Loucy (cell line): ENCODE results near the gene NES.

Source experiments
- H2AFZ ChIP-seq: fragments of 200-600 bp; sonication (generic); 2 replicates; pipeline ENCODE4 v1.6.0; 2016; ENCODE audit warnings: antibody characterized with exemption, mild to moderate bottlenecking, low read length, moderate library complexity
- H3F3A ChIP-seq: fragments of 200-600 bp; 2 replicates; pipeline ENCODE4 v1.6.0; 2016; ENCODE audit warnings: antibody characterized with exemption, low read depth, mild to moderate bottlenecking
- H3K27me3 ChIP-seq: fragments of 200-600 bp; sonication (generic); 2 replicates; pipeline ENCODE4 v1.6.1; 2014; ENCODE audit warnings: low read length, mild to moderate bottlenecking; ENCODE audit not compliant: insufficient read depth, poor library complexity, severe bottlenecking
- H3K36me3 ChIP-seq: fragments of 200-600 bp; sonication (generic); 2 replicates; pipeline ENCODE4 v1.6.1; 2016; ENCODE audit warnings: low read length; ENCODE audit not compliant: insufficient read depth
- H3K4me1 ChIP-seq: fragments of 200-600 bp; sonication (generic); 2 replicates; pipeline ENCODE4 v1.5.1; 2014; ENCODE audit warnings: low read length, mild to moderate bottlenecking; ENCODE audit not compliant: insufficient read depth, poor library complexity, severe bottlenecking
- H3K4me2 ChIP-seq: fragments of 200-600 bp; sonication (generic); 2 replicates; pipeline ENCODE4 v1.6.0; 2014; ENCODE audit warnings: antibody characterized with exemption, low read length, low read depth, mild to moderate bottlenecking; ENCODE audit not compliant: poor library complexity, severe bottlenecking
- H3K4me3 ChIP-seq: fragments of 200-600 bp; sonication (generic); 2 replicates; pipeline ENCODE4 v1.5.1; 2014; ENCODE audit warnings: low read length, mild to moderate bottlenecking, mixed read lengths; ENCODE audit not compliant: poor library complexity, severe bottlenecking
- H3K79me2 ChIP-seq: fragments of 200-600 bp; sonication (generic); 2 replicates; pipeline ENCODE4 v1.6.1; 2014; ENCODE audit warnings: low read length; ENCODE audit not compliant: insufficient read depth
- H3K9ac ChIP-seq: fragments of 200-600 bp; sonication (generic); 2 replicates; pipeline ENCODE4 v1.6.0; 2014; ENCODE audit warnings: mild to moderate bottlenecking, low read depth, low read length, moderate library complexity; ENCODE audit not compliant: poor library complexity, severe bottlenecking
- H3K9me2 ChIP-seq: fragments of 200-600 bp; sonication (generic); replicated peaks from 2 replicates; pipeline ENCODE4 v1.6.1; 2016; ENCODE audit warnings: low read depth, low read length, mixed read lengths
- H3K9me3 ChIP-seq: fragments of 200-600 bp; sonication (generic); 2 replicates; pipeline ENCODE4 v1.6.1; 2014; ENCODE audit warnings: mild to moderate bottlenecking, antibody characterized with exemption, low read length, low read depth; ENCODE audit not compliant: insufficient read depth
- H4K20me1 ChIP-seq: fragments of 200-600 bp; sonication (generic); 2 replicates; pipeline ENCODE4 v1.6.0; 2014; ENCODE audit warnings: antibody characterized with exemption, low read length, mild to moderate bottlenecking; ENCODE audit not compliant: insufficient read depth, poor library complexity, severe bottlenecking
- CTCF ChIP-seq: fragments of 200-600 bp; sonication (generic); conservative IDR thresholded peaks from 2 replicates; pipeline ENCODE4 v1.5.1; 2014; ENCODE audit warnings: mild to moderate bottlenecking, antibody characterized with exemption, low read length
- EZH2phosphoT487 ChIP-seq: fragments of 200-600 bp; IDR thresholded peaks from 2 replicates; pipeline ENCODE4 v1.6.1; 2018; ENCODE audit warnings: antibody characterized with exemption, mild to moderate bottlenecking, moderate library complexity, borderline replicate concordance

The NES gene

GRCh38 chr1:156659988-156660751 is 17.0 kb downstream of the NES start:
- Histone ChIP-seq H4K20me1 (no peaks in the 10 kb centered on the region), H3K9me2 (no peaks in the 10 kb centered on the region), H3K4me2 (peak overlapping the region; percentile 99), H3K79me2 (peaks cover 18% of the 10 kb centered on the region; the same call in 1 of the 2 replicates), H3K36me3 (no peaks in the 10 kb centered on the region), H3K9me3 (no peaks in the 10 kb centered on the region), H3K4me3 (peak overlapping the region; percentile 96), H3K9ac (peak overlapping the region; percentile 93), H3F3A (peaks cover 2% of the 10 kb centered on the region; the same call in 1 of the 2 replicates), H3K4me1 (peaks cover 43% of the 10 kb centered on the region), H2AFZ (no peak overlapping the region), H3K27me3 (no peaks in the 10 kb centered on the region)
- TF ChIP-seq CTCF: peak; percentile 99
- no peak for TF ChIP-seq EZH2phosphoT487

DNA sequence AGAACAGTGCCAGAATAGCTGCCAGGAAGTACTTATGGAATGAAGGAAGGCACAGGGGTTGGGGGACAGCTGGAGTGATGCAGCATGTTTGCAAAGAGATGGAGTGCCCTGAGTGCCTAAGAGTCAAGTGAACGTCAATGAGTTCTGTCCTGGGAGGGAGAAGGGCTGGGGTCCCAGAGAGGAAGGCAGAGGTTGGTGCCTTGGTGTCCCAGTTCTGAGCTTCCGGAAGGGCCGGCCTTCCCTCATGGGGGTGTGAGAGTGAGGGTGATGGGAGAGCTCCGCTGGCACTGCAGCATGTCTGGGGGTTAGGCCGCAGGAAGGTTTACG is 17.6 kb downstream of the NES start:
- Histone ChIP-seq H3K9me2 (no peaks in the 10 kb centered on the region), H3K4me1 (peaks cover 41% of the 10 kb centered on the region), H3K36me3 (no peaks in the 10 kb centered on the region), H3K79me2 (peaks cover 18% of the 10 kb centered on the region; the same call in 1 of the 2 replicates), H3K4me3 (peak overlapping the region; percentile 96), H3F3A (peaks cover 2% of the 10 kb centered on the region; the same call in 1 of the 2 replicates), H2AFZ (no peak overlapping the region), H4K20me1 (no peaks in the 10 kb centered on the region), H3K9ac (peak overlapping the region; percentile 93), H3K9me3 (no peaks in the 10 kb centered on the region), H3K27me3 (no peaks in the 10 kb centered on the region), H3K4me2 (peak overlapping the region; percentile 99)
- TF ChIP-seq EZH2phosphoT487 (no peak), CTCF (no peak)

DNA sequence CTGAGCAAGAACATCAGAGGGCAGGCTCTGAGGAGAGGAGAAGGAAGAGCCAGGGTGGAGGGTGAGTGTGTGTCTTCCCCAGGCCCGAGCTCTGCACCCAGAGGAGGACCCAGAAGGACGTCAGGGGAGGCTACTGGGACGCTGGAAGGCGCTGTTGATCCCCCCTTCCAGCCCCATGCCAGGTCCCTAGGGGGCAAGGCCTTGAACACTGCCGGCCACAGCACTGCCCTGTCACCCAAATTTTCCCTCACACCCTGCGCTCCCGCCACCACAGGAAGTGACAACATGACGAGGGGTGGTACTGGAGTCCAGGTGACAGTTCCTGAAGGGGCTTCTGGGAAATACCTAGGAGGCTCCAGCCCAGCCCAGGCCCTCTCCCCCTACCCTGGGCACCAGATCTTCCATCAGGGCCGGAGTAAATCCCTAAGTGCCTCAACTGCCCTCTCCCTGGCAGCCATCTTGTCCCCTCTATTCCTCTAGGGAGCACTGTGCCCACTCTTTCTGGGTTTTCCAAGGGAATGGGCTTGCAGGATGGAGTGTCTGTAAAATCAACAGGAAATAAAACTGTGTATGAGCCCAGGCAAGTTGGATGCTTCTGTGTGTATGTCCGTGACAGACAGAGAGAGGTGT is 18.1 kb downstream of the NES start:
- Histone ChIP-seq H2AFZ (no peak overlapping the region), H3K36me3 (no peaks in the 10 kb centered on the region), H4K20me1 (no peaks in the 10 kb centered on the region), H3F3A (peaks cover 2% of the 10 kb centered on the region; the same call in 1 of the 2 replicates), H3K4me3 (peak overlapping the region; percentile 96), H3K79me2 (peaks cover 18% of the 10 kb centered on the region; the same call in 1 of the 2 replicates), H3K9me2 (no peaks in the 10 kb centered on the region), H3K9ac (peak overlapping the region; percentile 93), H3K27me3 (no peaks in the 10 kb centered on the region), H3K4me1 (peaks cover 35% of the 10 kb centered on the region), H3K9me3 (no peaks in the 10 kb centered on the region), H3K4me2 (peak overlapping the region; percentile 99)
- no peak for TF ChIP-seq CTCF
- no peak for TF ChIP-seq EZH2phosphoT487
